BJ (cell line): ENCODE data around the gene PPDPF. TPM values are rescaled to one million over a fixed set of nuclear protein-coding genes. Genes with fewer than 3 reads are reported as not detected.

Experiments
- CTCF ChIA-PET: fragments of 350-600 bp; formaldehyde crosslinking; extraction: SDS; loops from one replicate; lab custom pipeline; 2021; ENCODE audit warnings: antibody characterized with exemption, inconsistent platforms; lab: Yijun Ruan, JAX
- POLR2A ChIA-PET: fragments of 300-600 bp; sonication (Branson Sonifier 250); formaldehyde crosslinking; extraction: SDS; loops from one replicate; lab custom pipeline; 2021; ENCODE audit warnings: antibody characterized with exemption; lab: Charles Lee
- DNase-seq: peaks from one replicate; pipeline ENCODE4 v3.0.0-alpha.2; 2011; ENCODE audit warnings: low read depth
- H3K27me3 ChIP-seq: 2 replicates; pipeline ENCODE4 v1.6.0; 2011; ENCODE audit warnings: low read length; ENCODE audit not compliant: control insufficient read depth, insufficient read depth
- H3K36me3 ChIP-seq: 2 replicates; pipeline ENCODE4 v1.5.1; 2011; ENCODE audit warnings: low read length; ENCODE audit not compliant: control insufficient read depth, insufficient read depth
- H3K4me3 ChIP-seq: 2 replicates; pipeline ENCODE4 v1.5.1; 2011; ENCODE audit warnings: low read depth, mild to moderate bottlenecking, control low read depth, low read length
- polyA plus RNA-seq: library from polyadenylated mRNA; depleted of rRNA; stranded (reverse); fragments of >200 nt; gene quantifications from 2 replicates; pipeline ENCODE4 v1.2.3, GENCODE V29; 2011
- TF ChIP-seq, protein P1 (sequence below): IDR thresholded peaks from 2 replicates; pipeline ENCODE4 v1.5.1; 2011; ENCODE audit warnings: low read depth, mild to moderate bottlenecking, control low read depth, inconsistent platforms, low read length, moderate library complexity; ENCODE audit not compliant: insufficient read depth

PPDPF gene
- polyA plus RNA-seq, 1 experiment: 26.9 TPM

- ChIA-PET POLR2A (no interaction called here), CTCF (no interaction called here)
- H3K27me3 ChIP-seq: peaks cover 36% of the 10 kb centered on the region
- TF ChIP-seq, protein P1, sequence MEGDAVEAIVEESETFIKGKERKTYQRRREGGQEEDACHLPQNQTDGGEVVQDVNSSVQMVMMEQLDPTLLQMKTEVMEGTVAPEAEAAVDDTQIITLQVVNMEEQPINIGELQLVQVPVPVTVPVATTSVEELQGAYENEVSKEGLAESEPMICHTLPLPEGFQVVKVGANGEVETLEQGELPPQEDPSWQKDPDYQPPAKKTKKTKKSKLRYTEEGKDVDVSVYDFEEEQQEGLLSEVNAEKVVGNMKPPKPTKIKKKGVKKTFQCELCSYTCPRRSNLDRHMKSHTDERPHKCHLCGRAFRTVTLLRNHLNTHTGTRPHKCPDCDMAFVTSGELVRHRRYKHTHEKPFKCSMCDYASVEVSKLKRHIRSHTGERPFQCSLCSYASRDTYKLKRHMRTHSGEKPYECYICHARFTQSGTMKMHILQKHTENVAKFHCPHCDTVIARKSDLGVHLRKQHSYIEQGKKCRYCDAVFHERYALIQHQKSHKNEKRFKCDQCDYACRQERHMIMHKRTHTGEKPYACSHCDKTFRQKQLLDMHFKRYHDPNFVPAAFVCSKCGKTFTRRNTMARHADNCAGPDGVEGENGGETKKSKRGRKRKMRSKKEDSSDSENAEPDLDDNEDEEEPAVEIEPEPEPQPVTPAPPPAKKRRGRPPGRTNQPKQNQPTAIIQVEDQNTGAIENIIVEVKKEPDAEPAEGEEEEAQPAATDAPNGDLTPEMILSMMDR: no peak
- DNase-seq: no peak
- H3K36me3 ChIP-seq: no peaks in the 10 kb centered on the region
- H3K4me3 ChIP-seq: no peak overlapping the region
These were observed 47.6 kb upstream of the PPDPF start for GRCh38 chr20:63472862-63473390.

DNA sequence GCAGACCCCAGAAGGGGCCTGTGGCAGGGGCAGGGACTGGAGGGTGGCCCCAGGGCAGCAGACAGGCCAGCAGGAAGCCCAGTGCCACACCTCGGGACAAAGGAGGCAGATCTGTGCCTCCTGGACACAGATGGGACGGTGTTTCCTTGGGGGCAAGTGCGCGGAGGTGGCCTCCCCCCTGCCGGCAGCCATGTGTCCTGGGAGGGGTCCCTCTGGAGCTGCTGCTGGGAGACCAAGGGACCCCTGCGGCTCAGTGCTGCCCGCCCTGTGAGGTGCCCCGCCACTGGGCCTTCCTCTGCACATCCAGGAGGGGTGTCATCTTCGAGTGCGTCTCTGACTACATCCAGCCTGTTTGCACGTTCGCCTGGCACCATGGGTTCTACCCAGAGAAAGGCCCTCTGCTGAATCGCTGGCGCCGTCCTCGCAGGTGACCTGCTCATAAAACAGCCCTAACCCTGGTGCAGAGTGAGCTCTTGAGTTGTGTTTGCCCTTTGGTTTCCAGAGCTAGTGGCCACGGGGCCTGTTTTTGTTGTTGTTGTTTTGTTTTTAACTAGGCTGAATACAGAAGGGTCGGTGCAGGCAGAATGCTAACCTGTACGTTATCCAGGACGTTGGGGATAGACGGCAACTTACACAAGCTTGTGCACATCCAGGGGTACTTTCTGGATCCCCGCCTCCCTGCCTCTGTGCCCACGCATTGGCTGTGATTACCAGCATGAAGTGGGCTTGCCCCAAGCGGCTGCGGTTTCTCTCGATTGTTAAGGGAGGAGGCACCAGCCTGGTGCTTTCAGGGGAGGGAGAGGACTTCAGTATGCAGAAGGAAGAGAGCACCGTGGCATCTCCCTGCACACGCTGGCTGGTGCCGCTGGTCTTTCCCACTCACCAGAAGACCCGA is 46.8 kb upstream of the PPDPF start:
- Histone ChIP-seq H3K4me3 (no peak overlapping the region), H3K27me3 (peaks cover 37% of the 10 kb centered on the region), H3K36me3 (no peaks in the 10 kb centered on the region)
- CTCF ChIA-PET: interaction anchor here (0.7 kb wide), 1 partner anchor 14 kb away, joined by 3 read pairs; no protein-coding TSS in a partner anchor
- POLR2A ChIA-PET: no interaction called here
- TF ChIP-seq, protein P1: no peak
- DNase-seq: no peak

GRCh38 chr20:63475209-63475608 is 45.4 kb upstream of the PPDPF start:
- H3K4me3 ChIP-seq: no peak overlapping the region
- no peaks in the 10 kb centered on the region for H3K36me3 ChIP-seq
- ChIA-PET POLR2A (no interaction called here), CTCF (interaction anchor here (0.8 to 1.0 kb wide), 2 partner anchors 21 to 93 kb away, joined by 3 read pairs; no protein-coding TSS in a partner anchor)
- TF ChIP-seq, protein P1: no peak
- DNase-seq: no peak
- peaks cover 37% of the 10 kb centered on the region for H3K27me3 ChIP-seq

GRCh38 chr20:63477061-63477616 is 43.4 kb upstream of the PPDPF start:
- CTCF ChIA-PET: interaction anchor here (0.6 to 0.9 kb wide), 3 partner anchors 8 to 49 kb away, joined by 3 read pairs; no protein-coding TSS in a partner anchor

More at GRCh38 chr20:63477061-63477616, 43.4 kb upstream of the PPDPF start:
- Histone ChIP-seq H3K27me3 (peaks cover 30% of the 10 kb centered on the region), H3K4me3 (no peak overlapping the region), H3K36me3 (no peaks in the 10 kb centered on the region)
- DNase-seq: no peak
- TF ChIP-seq, protein P1: no peak
- POLR2A ChIA-PET: no interaction called here
